Right ventricle myocardium superior (tissue), 1 donor: ENCODE results near the gene DCHS1. TPM values are rescaled to one million over a fixed set of nuclear protein-coding genes. Genes with fewer than 3 reads are reported as not detected.

Source experiments
- ATAC-seq: fragments of 200-7000 bp; cut with Tn5 transposase; one replicate; pipeline ENCODE4 v1.9.1; 2020; ENCODE audit warnings: mild to moderate bottlenecking; ENCODE audit not compliant: poor library complexity
- DNase-seq: peaks from one replicate; pipeline ENCODE4 v3.0.0-alpha.2; 2020
- intact Hi-C: fragments of 100-400 bp; cut with DNase I; formaldehyde crosslinking; loops from one replicate; pipeline ENCODE4 v1.11.2; 2022
- total RNA-seq: library from RNA; stranded (reverse); fragmentation: NEBNext Ultra II Directional; extraction: Animal tissue kit (Norgen Biotek cat#: 25700); gene quantifications from one replicate; pipeline ENCODE4 v1.2.1, GENCODE V29; 2021
- donor health status: DM: no; HTN: yes; CAD: no; lungs with severe emphysema.

DCHS1 gene
- total RNA-seq, 1 donor from 2014 or later = 9.6 TPM

DNA sequence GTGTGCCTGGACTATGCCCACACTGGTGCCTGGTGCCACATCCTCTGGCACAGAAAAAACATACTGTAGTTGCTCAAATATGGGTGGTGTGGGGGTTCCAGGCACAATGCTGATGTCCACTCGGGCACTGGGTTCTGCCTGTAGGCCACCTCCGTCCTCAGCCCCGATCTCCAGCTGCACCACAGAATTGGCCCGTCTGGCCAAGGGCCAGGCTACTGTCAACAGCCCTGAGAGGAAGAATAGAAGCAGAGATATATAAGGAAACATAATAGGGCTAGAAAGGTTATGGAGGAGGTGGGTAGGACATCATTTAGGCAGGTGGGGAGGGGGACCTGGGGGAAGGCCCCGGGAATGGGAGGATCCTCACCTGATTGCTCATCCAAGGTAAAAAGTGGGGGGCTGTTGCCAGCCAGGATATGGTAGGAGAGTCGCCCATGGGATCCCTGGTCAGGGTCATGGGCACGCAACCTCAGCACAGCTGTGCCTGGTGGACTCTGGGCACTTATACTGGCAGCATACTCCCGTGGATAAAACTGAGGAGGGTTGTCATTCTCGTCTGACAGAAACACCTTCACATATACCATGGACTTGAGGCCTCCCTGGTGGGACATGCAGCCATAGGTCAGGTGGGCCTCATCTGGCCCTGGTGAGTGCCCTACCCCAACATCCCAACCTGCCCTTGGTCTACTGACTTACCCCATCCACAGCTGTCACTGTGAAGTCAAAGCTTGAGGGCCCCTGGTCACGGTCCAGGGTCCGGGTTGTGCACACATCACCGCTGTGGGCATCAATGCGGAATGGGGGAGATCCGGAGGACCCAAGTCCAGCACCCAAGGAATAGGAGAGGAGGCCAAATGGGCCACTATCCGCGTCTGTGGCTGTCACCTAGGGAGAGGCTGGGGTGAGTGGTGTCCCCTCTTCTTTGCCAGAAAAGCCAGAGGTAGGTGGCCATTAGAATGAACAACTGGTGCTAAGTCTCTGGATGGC is 21.9 kb downstream of the DCHS1 start:
- intact Hi-C loops = no loop called here
- DNase-seq (peak; percentile 84), ATAC-seq (peak; percentile 67)

DNA sequence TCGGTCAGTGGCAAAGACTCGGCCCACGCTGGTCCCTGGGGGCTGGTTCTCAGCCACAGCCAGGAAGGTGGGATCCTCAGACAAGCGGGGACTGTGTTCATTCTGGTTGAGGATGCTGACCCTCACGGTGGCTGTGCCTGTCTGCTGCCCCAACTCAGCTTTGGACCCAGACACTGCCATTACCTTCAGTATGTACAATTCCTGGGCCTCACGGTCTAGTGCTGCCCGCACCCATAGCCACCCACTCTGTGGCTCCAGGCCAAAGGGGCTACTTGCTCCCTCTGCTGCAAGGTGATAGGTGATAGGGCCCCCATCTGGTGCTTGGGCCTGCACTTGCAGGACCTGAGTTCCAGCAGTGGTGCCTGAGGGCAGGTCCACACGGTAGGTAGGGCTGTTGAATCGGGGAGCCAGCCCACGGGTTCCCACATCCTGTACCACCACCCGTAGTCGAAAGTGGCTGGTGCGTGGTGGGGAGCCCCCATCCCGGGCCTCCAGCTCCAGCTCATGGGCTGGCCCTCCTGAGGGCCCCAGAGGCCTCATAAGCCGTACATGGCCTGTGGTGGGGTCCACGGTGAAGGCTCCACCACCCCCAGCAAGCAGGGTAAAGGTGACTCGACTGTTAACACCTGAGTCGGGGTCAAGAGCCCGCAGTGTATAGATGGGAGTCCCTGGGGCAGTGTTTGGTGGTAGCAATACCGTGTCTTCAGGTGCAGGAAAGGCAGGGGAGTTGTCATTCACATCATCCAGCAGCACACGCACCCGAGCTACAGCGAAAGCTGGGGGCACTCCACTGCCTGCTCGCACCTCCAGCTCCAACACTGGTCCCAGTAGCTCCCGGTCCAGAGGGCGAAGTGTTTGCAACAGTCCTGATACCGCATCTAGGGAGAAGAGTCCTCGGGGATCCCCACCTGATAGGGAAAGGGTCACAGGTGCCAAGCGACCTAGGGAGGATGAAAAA is 23.2 kb downstream of the DCHS1 start:
- ATAC-seq (no peak), DNase-seq (no peak)
- intact Hi-C loops = no loop called here

DNA sequence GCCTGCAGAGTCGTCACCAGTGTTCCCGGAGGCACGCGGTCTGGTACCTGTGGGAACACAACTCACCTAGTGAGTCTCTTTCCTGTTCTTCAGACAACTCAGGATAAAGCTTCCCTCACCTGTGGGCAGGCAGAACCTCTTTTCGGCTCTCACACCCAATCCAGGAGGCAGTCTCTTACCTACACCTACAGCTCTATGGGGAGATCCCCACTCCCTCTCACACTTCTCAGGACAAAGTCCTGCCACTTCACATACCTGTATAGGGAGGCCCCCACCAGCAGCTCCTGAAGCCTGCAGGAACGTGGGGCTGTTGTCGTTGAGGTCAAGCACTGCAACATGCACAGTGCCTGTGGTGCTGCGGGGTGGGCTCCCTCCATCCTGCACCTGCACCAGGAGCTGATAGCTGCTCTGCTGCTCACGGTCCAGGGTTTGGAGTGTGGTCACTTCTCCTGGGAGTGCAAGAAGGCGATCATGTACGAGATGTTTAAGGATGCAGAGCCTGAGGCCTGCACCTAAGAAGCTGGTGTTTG is 24.2 kb downstream of the DCHS1 start:
- DNase-seq (no peak), ATAC-seq (no peak)
- intact Hi-C loops = no loop called here

DNA sequence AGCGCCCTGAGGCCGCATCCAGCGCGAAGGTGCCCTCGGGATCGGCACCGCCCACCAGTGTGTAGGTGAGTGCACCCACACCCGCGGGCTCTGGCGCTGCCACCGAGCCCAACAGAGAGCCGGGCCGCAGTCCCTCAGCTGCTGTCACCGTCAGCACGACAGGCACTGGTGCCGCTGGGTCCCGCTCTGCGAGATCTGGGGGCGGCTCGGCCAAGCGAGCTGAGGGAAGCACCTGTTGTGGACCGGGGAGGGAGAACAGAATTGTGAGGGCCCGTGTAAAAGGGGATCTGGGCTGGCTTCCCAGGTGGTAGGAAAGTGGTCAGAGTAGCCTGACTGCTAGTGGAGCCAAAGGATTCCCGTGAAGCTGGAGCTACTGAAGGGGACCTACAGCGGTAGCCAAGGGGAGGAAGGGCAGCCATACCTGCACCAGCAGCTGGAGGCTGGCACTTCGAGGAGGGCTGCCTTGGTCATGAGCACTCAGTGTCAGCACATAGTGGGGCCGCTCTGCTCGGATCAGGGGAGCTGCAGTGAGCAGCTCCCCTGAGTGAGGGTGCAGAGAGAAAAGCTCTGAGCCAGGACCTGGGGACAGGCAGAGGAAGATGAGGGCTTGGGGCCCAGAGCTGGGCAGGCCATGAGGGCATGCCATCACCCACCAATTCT is 24.8 kb downstream of the DCHS1 start:
- ATAC-seq (no peak), DNase-seq (no peak)
- intact Hi-C loops = no loop called here

DNA sequence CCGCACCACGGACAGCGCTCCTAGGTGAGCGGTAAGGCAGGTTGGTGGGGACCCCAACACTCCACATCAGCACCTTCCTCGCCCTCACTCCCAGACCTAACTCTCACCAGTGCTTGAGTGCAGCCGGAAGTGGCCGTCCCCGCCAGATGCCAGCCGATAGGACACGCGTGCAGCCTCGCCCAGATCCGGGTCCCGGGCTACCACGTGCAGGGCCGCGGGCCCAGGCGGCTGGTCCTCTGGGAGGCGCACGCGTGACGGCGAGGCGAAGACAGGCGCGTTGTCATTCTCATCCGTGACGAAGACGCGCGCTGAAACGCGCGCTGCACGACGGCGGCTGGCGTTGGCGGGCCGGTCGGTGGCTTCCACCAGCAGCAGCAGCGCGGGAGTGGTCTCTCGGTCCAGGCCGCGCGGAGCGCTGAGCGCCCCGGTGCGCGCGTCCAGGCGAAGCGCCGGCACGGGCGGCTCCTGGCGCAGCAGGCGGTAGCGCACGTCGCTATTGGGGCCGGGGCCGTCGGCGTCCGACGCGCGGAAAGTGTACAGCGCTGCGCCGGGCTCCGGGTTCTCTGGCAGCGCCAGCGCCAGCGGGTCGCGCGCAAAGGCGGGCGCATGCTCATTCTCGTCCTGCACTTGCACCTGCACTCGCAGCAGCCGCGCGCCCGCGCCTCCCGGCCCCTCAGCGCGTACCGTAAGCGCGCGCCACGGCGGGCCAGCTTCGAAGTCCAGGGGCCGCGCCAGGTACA is 25.5 kb downstream of the DCHS1 start:
- DNase-seq = no peak
- intact Hi-C loops = no loop called here

DNA sequence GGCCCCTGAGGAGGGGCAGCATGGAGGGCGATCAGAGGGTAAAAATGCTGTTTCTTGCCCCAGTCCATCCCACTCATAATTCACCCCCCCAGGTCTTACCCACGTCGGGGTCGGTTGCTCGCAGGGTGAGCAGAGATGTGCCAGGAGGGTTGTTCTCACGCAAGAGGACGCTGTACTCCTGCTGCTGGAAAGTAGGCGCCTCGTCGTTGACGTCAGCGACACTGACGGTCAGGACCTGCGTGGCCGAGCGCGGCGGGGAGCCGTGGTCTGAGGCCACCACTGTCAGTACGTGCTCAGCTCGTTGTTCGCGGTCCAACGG is 26.1 kb downstream of the DCHS1 start:
- ATAC-seq (no peak), DNase-seq (no peak)
- intact Hi-C loops = no loop called here

More for the DNA sequence above, 25.5 kb downstream of the DCHS1 start:
- ATAC-seq = no peak

DNA sequence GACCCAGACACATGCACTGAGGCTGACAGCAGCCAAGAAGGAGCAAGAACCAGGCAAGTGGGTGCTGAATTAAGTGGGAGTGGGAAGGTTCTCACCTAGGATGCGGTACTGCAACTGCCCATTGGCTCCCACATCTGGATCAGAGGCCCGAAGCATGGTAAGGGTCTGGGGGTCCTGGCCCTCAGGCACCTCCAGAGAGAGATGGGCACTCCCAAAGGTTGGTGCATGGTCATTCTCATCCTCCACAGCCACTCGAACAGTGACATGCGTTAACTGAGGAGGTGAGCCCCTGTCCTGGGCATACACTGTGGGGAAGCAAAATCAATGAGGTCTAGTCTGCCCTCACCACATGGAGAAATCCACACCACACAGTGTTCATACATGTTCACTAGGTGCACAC is 27.1 kb downstream of the DCHS1 start:
- ATAC-seq (no peak), DNase-seq (no peak)
- intact Hi-C loops = no loop called here

DNA sequence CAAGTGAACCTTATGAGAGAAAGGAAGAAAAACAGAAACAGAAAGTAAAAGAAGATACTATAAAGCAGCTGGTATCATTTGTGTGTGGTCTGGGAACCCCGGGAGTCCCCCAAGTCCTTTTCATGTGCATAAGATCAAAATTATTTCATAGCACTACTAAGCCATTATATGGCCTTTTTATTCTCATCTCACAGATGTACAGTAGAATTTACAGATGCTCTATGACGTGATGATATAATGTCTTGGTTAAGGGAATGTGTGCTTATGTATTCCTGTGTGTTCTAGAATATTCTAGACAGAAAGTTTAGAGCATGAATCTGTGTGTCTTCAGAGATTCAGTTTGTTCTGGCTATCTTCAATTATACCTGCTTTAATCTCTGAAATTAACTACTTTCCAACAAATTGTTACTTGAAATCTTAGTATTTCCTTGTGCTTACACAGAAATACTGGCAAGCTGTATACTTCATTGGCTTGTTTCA is 27.8 kb downstream of the DCHS1 start:
- intact Hi-C loops = no loop called here
- ATAC-seq (no peak), DNase-seq (no peak)

DNA sequence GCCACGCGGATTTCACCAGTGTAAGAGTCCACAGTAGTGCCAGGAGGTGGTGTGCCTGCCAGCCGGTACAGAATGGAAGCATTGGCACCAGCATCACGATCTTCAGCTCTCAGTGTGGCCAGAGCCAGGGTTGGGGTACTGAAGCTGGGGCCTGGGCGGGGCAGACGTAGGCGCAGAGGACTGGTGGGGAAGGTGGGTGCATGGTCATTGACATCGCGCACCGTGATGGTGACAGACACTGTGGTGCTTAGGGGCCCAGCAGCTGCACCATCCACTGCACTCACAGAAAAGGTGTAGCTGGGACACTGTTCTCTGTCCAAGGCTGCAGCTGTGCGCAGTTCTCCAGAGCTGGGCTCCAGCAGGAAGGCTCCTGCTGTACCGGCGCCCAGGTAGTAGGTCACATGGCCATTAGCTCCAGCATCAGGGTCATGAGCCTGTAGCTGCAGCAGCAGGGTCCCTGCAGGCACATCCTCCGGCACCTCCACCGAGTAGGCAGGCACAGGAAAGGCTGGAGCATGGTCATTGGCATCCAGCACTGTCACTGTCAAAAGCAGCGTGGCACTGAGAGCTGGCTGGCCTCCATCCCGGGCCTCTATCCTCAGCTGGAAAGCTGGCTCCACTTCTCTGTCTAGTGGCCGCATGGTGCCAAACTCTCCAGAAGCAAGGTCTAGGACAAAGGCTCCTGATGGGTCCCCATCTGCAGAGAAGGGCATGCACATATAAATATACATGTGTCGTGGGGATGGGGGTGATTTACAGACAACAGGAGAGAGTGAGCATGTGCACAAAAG is 28.4 kb downstream of the DCHS1 start:
- intact Hi-C loops = no loop called here
- ATAC-seq (peak; percentile 84), DNase-seq (peak; percentile 79)

DNA sequence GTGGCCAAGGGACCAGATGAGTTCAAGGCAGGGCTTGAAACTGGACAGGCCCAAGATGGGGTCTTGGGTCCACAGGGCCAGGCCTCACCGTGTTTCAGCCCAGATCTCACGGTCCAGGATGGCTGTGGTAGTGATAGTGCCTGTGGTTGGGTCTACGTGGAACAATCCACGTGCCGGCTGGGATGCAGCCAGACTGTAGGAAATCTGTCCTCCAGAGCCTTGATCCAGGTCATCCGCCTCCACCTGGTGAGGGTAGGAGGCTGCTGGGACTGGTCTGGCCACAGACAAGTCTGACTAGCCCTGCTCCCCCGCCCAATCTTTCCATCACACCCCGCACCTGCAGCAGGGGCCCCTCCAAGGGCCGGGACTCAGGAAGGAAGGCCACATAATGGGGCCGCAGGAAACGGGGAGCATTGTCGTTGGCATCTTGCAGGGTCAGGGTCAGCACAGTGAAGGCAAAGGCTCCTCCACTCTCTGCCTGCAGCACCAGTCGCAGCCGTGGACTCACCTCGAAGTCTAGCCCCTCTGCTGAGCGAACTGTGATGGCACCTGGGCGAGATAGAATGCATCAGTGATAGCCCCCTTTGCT is 29.7 kb downstream of the DCHS1 start:
- ATAC-seq = no peak
- no peak for DNase-seq
- intact Hi-C loops = no loop called here

DNA sequence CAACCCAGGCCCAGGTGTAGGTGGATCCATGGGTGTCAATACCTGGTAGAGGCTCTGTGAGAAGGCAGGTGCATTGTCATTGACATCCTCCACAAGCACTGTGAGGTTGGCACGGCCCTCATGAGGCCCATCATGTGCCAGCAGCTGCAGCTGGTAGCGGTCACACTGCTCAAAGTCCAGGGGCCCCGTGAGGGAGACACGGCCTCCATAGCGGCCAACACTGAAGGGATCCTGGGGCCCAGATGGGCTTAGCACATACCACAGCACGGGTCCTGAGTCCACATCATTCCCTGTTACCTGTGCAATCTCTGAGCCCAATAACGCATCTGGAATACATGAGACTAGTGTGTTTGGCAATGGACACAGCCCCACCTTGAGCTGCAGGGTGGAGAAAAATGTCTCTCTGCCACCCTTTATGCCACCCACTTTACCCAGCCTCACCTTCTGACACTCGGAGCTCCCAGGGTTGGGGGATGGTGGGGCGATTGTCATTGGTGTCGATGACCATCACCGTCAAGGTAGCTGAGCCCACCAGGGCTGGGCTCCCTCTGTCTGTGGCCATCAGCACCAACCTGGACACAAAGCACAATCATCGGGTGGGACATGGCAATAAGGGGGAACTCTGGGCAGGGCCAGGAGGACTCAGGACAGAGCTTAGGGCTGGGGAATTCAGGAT is 30.3 kb downstream of the DCHS1 start:
- ATAC-seq (no peak), DNase-seq (no peak)
- intact Hi-C loops = no loop called here

DNA sequence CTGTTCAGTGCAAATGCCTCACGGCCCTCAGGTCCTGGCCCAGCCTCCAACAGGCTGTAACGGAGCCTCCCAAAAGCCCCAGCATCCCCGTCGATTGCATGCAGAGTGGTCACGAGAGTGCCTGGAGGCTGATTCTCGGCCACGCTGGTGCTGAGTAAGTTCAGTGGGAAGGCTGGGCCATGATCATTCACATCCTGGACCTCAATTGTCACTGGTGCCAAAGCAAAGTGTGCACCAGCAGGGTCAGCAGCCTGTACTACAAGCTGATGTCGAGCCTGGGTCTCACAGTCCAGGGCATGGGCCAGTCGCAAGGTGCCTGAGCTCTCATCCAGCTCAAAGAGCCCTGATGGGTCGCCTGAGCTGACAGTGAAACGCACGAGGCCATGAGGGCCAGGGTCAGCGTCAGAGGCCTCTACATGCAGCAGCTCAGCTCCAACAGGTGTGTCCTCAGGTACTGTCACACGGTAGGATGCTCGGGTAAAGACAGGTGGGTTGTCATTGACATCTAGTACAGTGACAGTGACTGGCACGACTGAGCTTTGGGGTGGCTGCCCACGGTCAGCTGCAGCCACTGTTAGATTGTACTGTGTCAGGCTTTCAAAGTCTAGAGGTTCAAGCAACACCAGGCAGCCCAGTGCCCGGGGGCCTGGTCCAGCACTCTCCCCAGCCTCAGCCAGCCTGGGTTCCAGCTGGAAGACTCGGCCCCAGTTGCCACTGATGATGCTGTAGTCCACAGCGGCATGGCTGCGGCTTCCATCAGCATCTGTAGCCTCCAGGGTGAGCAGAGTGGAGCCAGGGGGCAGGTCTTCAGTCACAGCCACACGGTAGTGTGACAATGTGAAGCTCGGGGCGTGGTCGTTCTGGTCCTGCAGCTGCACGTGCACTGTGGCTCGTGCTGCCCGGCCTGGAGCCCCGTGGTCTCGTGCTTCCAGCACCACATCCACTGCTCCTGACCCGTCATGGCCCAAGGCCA is 31.9 kb downstream of the DCHS1 start:
- ATAC-seq (no peak), DNase-seq (no peak)
- intact Hi-C loops = no loop called here

DNA sequence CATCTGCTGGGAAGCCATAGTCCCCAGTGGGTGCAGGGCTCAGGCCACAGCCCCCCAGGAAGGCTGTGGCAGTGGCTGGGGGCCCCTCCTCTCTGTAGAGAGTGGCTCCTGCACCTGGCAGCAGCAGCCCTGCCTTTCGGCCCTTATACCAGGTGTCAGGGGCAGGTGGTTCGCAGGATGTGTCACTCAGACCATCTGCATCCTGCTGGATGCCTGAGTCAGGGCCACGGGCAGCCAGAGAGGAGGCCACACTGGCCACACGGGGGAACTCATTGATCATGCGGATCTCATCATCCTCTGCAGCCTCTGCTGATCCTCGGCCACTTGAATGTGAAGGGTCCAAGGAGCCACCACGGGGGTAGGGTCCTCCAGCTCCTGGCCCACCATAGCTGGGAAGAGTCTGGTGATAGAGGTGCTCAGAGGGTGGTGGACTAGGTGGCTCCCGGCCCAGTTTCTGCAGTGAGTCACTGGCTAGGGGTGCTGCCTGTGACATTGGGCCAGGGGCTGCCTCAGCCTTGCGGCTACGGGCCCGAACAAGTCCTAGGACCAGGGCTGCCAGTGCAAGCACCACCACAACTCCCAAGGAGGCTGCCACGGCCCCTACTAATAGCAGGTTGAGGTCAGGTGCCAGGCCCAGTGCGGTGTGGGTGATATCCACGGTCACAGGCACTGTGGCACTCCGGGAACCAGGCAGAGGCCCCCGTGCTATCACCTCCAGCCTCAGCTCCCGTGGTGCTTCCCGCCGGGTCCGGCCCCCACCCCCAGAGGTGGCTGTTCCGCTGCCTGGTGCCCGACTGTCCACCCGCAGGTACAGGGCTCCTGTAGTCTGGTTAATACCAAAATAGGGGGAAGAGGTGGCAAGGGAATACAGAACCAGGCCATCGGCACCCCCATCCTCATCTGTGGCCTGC is 33.1 kb downstream of the DCHS1 start:
- ATAC-seq = no peak
- intact Hi-C loops = no loop called here
- no peak for DNase-seq

DNA sequence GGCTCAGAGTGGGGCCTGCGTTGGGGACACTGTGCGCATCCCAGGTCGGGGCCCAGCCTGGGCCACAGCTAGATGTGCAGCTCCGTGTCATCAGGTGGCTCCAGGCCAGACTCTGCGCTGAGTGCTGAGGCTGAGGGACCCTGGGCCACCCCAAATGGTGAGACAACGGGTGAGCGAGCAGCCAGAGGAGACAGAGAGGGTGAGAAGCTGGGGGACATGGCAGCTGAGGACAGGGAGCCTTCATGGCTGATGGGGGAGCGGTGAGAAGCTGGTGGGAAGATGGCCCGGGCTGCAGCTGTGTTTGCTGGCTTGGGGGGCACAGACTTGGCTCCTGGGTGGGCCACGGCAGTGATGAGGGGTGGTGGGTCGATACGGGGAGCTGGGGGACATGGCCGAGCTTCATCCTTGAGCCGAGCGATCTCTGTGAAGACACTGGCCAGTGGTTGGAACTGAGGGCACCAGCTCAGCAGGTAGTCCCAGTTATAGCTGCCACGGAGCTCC is 33.8 kb downstream of the DCHS1 start:
- ATAC-seq (no peak), DNase-seq (no peak)
- intact Hi-C loops = no loop called here
